Hepatocyte (in vitro differentiated cells): ENCODE results near the gene MSL3B.

Experiments
- EZH2 ChIP-seq: fragments of 200-600 bp; sonication (generic); IDR thresholded peaks from 2 replicates; pipeline ENCODE4 v1.6.1; 2016; ENCODE audit warnings: antibody characterized with exemption, mild to moderate bottlenecking, borderline replicate concordance
- EZH2phosphoT487 ChIP-seq: fragments of 200-600 bp; sonication (generic); IDR thresholded peaks from one replicate; pipeline ENCODE4 v1.6.1; 2018; ENCODE audit warnings: antibody characterized with exemption, mild to moderate bottlenecking, low read depth, moderate library complexity; ENCODE audit not compliant: unreplicated experiment, severe bottlenecking
- TF ChIP-seq, protein P1 (sequence below): fragments of 200-600 bp; sonication (generic); IDR thresholded peaks from 2 replicates; pipeline ENCODE4 v1.5.1; 2016; ENCODE audit warnings: antibody characterized with exemption, mild to moderate bottlenecking; ENCODE audit not compliant: poor library complexity

GRCh38 chr2:233865838-233866237 is 2.3 kb downstream of the MSL3B start:
- TF ChIP-seq, protein P1, sequence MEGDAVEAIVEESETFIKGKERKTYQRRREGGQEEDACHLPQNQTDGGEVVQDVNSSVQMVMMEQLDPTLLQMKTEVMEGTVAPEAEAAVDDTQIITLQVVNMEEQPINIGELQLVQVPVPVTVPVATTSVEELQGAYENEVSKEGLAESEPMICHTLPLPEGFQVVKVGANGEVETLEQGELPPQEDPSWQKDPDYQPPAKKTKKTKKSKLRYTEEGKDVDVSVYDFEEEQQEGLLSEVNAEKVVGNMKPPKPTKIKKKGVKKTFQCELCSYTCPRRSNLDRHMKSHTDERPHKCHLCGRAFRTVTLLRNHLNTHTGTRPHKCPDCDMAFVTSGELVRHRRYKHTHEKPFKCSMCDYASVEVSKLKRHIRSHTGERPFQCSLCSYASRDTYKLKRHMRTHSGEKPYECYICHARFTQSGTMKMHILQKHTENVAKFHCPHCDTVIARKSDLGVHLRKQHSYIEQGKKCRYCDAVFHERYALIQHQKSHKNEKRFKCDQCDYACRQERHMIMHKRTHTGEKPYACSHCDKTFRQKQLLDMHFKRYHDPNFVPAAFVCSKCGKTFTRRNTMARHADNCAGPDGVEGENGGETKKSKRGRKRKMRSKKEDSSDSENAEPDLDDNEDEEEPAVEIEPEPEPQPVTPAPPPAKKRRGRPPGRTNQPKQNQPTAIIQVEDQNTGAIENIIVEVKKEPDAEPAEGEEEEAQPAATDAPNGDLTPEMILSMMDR = no peak
- no peak for TF ChIP-seq EZH2
- no peak for TF ChIP-seq EZH2phosphoT487
